Neural progenitor cell (in vitro differentiated cells): ENCODE measurements around the gene OCA2.

ENCODE experiments used
- CTCF ChIP-seq: fragments of 200-600 bp; sonication (generic); IDR thresholded peaks from 2 replicates; pipeline ENCODE4 v1.5.1; 2017; ENCODE audit warnings: antibody characterized with exemption, mild to moderate bottlenecking
- EZH2 ChIP-seq: fragments of 200-600 bp; sonication (generic); IDR thresholded peaks from 2 replicates; pipeline ENCODE4 v1.6.1; 2017; ENCODE audit warnings: antibody characterized with exemption, mild to moderate bottlenecking, moderate library complexity
- EZH2phosphoT487 ChIP-seq: fragments of 200-600 bp; sonication (generic); IDR thresholded peaks from 2 replicates; pipeline ENCODE4 v1.6.1; 2017; ENCODE audit warnings: antibody characterized with exemption

- TF ChIP-seq CTCF, result no peak
- no peak for TF ChIP-seq EZH2phosphoT487
- no peak for TF ChIP-seq EZH2
Measured at GRCh38 chr15:28025413-28025812, 73.7 kb downstream of the OCA2 start.
